GM12878 (cell line): ENCODE measurements around the gene SEPTIN5. TPM values are rescaled to one million over a fixed set of nuclear protein-coding genes. Genes with fewer than 3 reads are reported as not detected.

Experiments
- ATAC-seq: fragments of 200-7000 bp; cut with Tn5 transposase; 3 replicates; pipeline ENCODE4 v1.9.1; 2020; ENCODE audit warnings: mild to moderate bottlenecking, moderate library complexity
- BruUV-seq: library from RNA; stranded (reverse); fragments of 400-500 nt; replicated peaks from 2 replicates; lab custom pipeline; 2021; lab: Mats Ljungman, UMichigan
- CTCF ChIA-PET: fragments of 300-600 bp; sonication (Branson Sonifier 250); formaldehyde crosslinking; extraction: SDS; loops from one replicate; lab custom pipeline; 2021; ENCODE audit warnings: inconsistent platforms; lab: Yijun Ruan, JAX
- POLR2A ChIA-PET: fragments of 350-600 bp; formaldehyde crosslinking; extraction: SDS; loops from one replicate; lab custom pipeline; 2021; ENCODE audit warnings: inconsistent platforms; lab: Charles Lee
- RAD21 ChIA-PET: fragments of 300-600 bp; sonication (Branson Sonifier 250); formaldehyde crosslinking; loops from one replicate; lab custom pipeline; 2023; ENCODE audit warnings: antibody characterized with exemption; ENCODE audit not compliant: unreplicated experiment; lab: Charles Lee
- SMC1A ChIA-PET: fragments of 300-600 bp; sonication (Branson Sonifier 250); formaldehyde crosslinking; loops from one replicate; lab custom pipeline; 2023; ENCODE audit not compliant: unreplicated experiment, uncharacterized antibody; lab: Charles Lee
- DNase-seq: peaks from one replicate; pipeline ENCODE4 v3.0.0-alpha.2; 2011; ENCODE audit warnings: low read depth, low spot score
- FAIRE-seq: peaks from 3 replicates; lab custom pipeline; 2011; peaks lifted over from hg19 to GRCh38; lab: Jason Lieb, UNC
- H2AFZ ChIP-seq: 2 replicates; pipeline ENCODE4 v1.6.0; 2011; ENCODE audit warnings: low read depth, low read length, control low read depth; ENCODE audit not compliant: control insufficient read depth
- H3K27ac ChIP-seq: 2 replicates; pipeline ENCODE4 v1.5.1; 2011; ENCODE audit warnings: control low read depth; ENCODE audit not compliant: control insufficient read depth, insufficient read depth
- H3K27me3 ChIP-seq, 2 experiments: replicated peaks in 1 of 2; 2 replicates each; pipeline versions ENCODE4 v1.6.0 to v1.6.1; 2011; ENCODE audit warnings: low read length in 1 of 2; ENCODE audit not compliant: control insufficient read depth in 2 of 2, insufficient read depth in 2 of 2
- H3K36me3 ChIP-seq, 2 experiments: 2 replicates each; pipeline ENCODE4 v1.5.1; 2011; ENCODE audit warnings: low read length in 1 of 2; ENCODE audit not compliant: control insufficient read depth in 2 of 2, insufficient read depth in 2 of 2
- H3K4me1 ChIP-seq: 2 replicates; pipeline ENCODE4 v1.6.1; 2011; ENCODE audit warnings: mild to moderate bottlenecking, low read length, moderate library complexity, mixed read lengths; ENCODE audit not compliant: control insufficient read depth, insufficient read depth
- H3K4me2 ChIP-seq: 2 replicates; pipeline ENCODE4 v1.6.0; 2011; ENCODE audit warnings: control low read depth; ENCODE audit not compliant: control insufficient read depth, insufficient read depth
- H3K4me3 ChIP-seq: fragments of 200-600 bp; sonication (generic); 2 replicates; pipeline ENCODE4 v1.5.1; 2016
- H3K79me2 ChIP-seq: 2 replicates; pipeline ENCODE4 v1.6.0; 2011; ENCODE audit warnings: low read length; ENCODE audit not compliant: control insufficient read depth, insufficient read depth
- H3K9ac ChIP-seq: 2 replicates; pipeline ENCODE4 v1.8.0; 2011; ENCODE audit warnings: low read length, control low read depth, mixed read lengths; ENCODE audit not compliant: control insufficient read depth, insufficient read depth
- H3K9me3 ChIP-seq: replicated peaks from 3 replicates; pipeline ENCODE4 v1.5.1; 2011; ENCODE audit warnings: mild to moderate bottlenecking, low read length; ENCODE audit not compliant: control insufficient read depth, insufficient read depth
- H4K20me1 ChIP-seq: 2 replicates; pipeline ENCODE4 v1.6.0; 2011; ENCODE audit not compliant: control insufficient read depth, insufficient read depth
- CHD4 ChIP-seq: fragments of 200-600 bp; sonication (generic); IDR thresholded peaks from 2 replicates; pipeline ENCODE4 v1.6.1; 2016; ENCODE audit warnings: mild to moderate bottlenecking
- DPF2 ChIP-seq: fragments of 450-650 bp; IDR thresholded peaks from 2 replicates; pipeline ENCODE4 v1.6.1; 2017; ENCODE audit warnings: mild to moderate bottlenecking
- EED ChIP-seq: sonication (generic); IDR thresholded peaks from 2 replicates; pipeline ENCODE4 v1.6.1; 2016; ENCODE audit warnings: antibody characterized with exemption, low read depth
- EGR1 ChIP-seq, 2 experiments: IDR thresholded peaks; 1 replicate in 1 of 2; 2 replicates in 1 of 2; pipeline ENCODE4 v1.6.1; 2011 to 2012; ENCODE audit warnings: low read depth in 2 of 2, low read length in 2 of 2, borderline replicate concordance in 1 of 2, mild to moderate bottlenecking in 1 of 2, moderate library complexity in 1 of 2
- FOS ChIP-seq: IDR thresholded peaks from 3 replicates; pipeline ENCODE4 v1.6.1; 2011; ENCODE audit warnings: borderline replicate concordance; ENCODE audit not compliant: insufficient read length; ENCODE audit errors: extremely low read depth
- MYB ChIP-seq: fragments of 150-350 bp; IDR thresholded peaks from 2 replicates; pipeline ENCODE4 v1.6.1; 2014; ENCODE audit warnings: mild to moderate bottlenecking, low read depth, low read length, borderline replicate concordance
- RAD51 ChIP-seq: fragments of 450-650 bp; IDR thresholded peaks from 2 replicates; pipeline ENCODE4 v1.6.1; 2016; ENCODE audit warnings: moderate library complexity, mild to moderate bottlenecking, inconsistent platforms
- SUPT20H ChIP-seq: IDR thresholded peaks from 2 replicates; pipeline ENCODE4 v1.6.1; 2011; ENCODE audit warnings: low read depth, mild to moderate bottlenecking, low read length, moderate library complexity, borderline replicate concordance; ENCODE audit not compliant: control insufficient read depth
- WGBS: methylation state at CpG from one replicate; pipeline ENCODE4 v1.1.6; 2016; ENCODE audit warnings: low lambda C conversion rate; ENCODE audit not compliant: insufficient replicate concordance, insufficient coverage; ENCODE audit errors: missing lambda C conversion rate; 5-methylcytosine and 5-hydroxymethylcytosine counted together
- in situ Hi-C: fragments of 300-500 bp; cut with MboI; formaldehyde crosslinking; loops from 9 replicates; pipeline ENCODE4 v1.14.3; 2018; ENCODE audit warnings: mixed read lengths
- intact Hi-C: fragments of 100-400 bp; cut with micrococcal nuclease; formaldehyde crosslinking; loops from one replicate; pipeline ENCODE4 v1.14.2; 2022; ENCODE audit not compliant: unreplicated experiment
- polyA plus RNA-seq, 11 experiments: library from polyadenylated mRNA; depleted of rRNA in 4 of 11; unstranded in 6 of 11; stranded (reverse) in 5 of 11; fragments of >200 nt; fragmentation: Nextera tagmentation in 4 of 11; fragmentation: Illumina TruSeq in 1 of 11; extraction: Ambion mirVana in 4 of 11; extraction: Trizol in 1 of 11; gene quantifications; 1 replicate in 1 of 11; 2 replicates in 10 of 11; pipeline versions ENCODE4 v1.2.1 to v1.2.3, GENCODE V29; 2011 to 2016; ENCODE audit warnings: inconsistent platforms in 2 of 11, missing spikeins in 2 of 11, low read depth in 1 of 11
- total RNA-seq, 4 experiments: library from RNA; depleted of rRNA in 3 of 4; stranded (reverse); fragments of >200 nt in 3 of 4; fragmentation: Illumina TruSeq in 1 of 4; extraction: Trizol in 1 of 4; gene quantifications; 2 replicates each; pipeline versions ENCODE4 v1.2.1 to v1.2.3, GENCODE V29; 2013 to 2021
- TF ChIP-seq, protein P1 (sequence below): fragments of 450-650 bp; IDR thresholded peaks from 2 replicates; pipeline ENCODE4 v1.6.1; 2017; ENCODE audit warnings: mild to moderate bottlenecking

SEPTIN5 gene
- total and polyA plus RNA-seq, 10 of the 15 experiments (the other 5 are each of a cell fraction or from before 2014, with no cell fraction given) = 0.13 to 1.1 (median 0.34) TPM; not detected in 5

- peaks cover 0 to under 1% of the 10 kb centered on the region in 2 experiments; a peak in 1 of 4 replicates for H3K27me3 ChIP-seq
- no peaks in the 10 kb centered on the region for H3K36me3 ChIP-seq
- 35% methylated on average over 9 of the region's 9 CpGs for WGBS
- intact Hi-C loops = no loop called here
- no peaks in the 10 kb centered on the region for H3K9me3 ChIP-seq
- no peak overlapping the region for H3K4me2 ChIP-seq
- no peak for DNase-seq
- H3K79me2 ChIP-seq = no peaks in the 10 kb centered on the region
- no peak overlapping the region for H2AFZ ChIP-seq
- no peak overlapping the region for H3K9ac ChIP-seq
- TF ChIP-seq EED (no peak), FOS (no peak), SUPT20H (no peak), MYB (no peak), RAD51 (no peak), DPF2 (no peak), CHD4 (no peak), EGR1 (IDR thresholded peaks at IDR 0.05; ENCODE audit: borderline replicate concordance in 1 of 2, low read depth in 2 of 2, low read length in 2 of 2) (no peak)
- TF ChIP-seq, protein P1, sequence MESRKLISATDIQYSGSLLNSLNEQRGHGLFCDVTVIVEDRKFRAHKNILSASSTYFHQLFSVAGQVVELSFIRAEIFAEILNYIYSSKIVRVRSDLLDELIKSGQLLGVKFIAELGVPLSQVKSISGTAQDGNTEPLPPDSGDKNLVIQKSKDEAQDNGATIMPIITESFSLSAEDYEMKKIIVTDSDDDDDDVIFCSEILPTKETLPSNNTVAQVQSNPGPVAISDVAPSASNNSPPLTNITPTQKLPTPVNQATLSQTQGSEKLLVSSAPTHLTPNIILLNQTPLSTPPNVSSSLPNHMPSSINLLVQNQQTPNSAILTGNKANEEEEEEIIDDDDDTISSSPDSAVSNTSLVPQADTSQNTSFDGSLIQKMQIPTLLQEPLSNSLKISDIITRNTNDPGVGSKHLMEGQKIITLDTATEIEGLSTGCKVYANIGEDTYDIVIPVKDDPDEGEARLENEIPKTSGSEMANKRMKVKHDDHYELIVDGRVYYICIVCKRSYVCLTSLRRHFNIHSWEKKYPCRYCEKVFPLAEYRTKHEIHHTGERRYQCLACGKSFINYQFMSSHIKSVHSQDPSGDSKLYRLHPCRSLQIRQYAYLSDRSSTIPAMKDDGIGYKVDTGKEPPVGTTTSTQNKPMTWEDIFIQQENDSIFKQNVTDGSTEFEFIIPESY = no peak
- TF ChIP-seq, all 136 proteins: peak for 0
- ChIA-PET CTCF (interaction anchor here (1.2 to 5.7 kb wide), 7 partner anchors 16 to 229 kb away, joined by 3 to 94 read pairs (median 4); no protein-coding TSS in a partner anchor), SMC1A (interaction anchor here (1.0 to 2.6 kb wide), 5 partner anchors 44 to 224 kb away, joined by 3 to 28 read pairs (median 5); no protein-coding TSS in a partner anchor), POLR2A (no interaction called here), RAD21 (interaction anchor here (1.0 to 3.2 kb wide), 8 partner anchors 27 to 221 kb away, joined by 3 to 70 read pairs (median 6); no protein-coding TSS in a partner anchor)
- Histone ChIP-seq H3K4me3 (no peak overlapping the region), H3K27ac (no peak overlapping the region), H3K4me1 (no peaks in the 10 kb centered on the region), H4K20me1 (no peaks in the 10 kb centered on the region)
- ATAC-seq (no peak), FAIRE-seq (no peak)
- in situ Hi-C loops = no loop called here
- no TSS peak for BruUV-seq
These were observed 15.2 kb downstream of the SEPTIN5 start for GRCh38 chr22:19729507-19729906.
